Pancreas (tissue), 10 donors: Measurements from ENCODE around the gene PLD4. TPM values are rescaled to one million over a fixed set of nuclear protein-coding genes. Genes with fewer than 3 reads are reported as not detected.

Source experiments
- ATAC-seq, 4 donors: fragments of 200-7000 bp; cut with Tn5 transposase; one replicate each; pipeline versions ENCODE4 v1.8.0 to v1.9.1; 2020; ENCODE audit warnings: mild to moderate bottlenecking in 4 of 4, moderate library complexity in 4 of 4
- DNase-seq, 6 donors: peaks; one replicate each; pipeline ENCODE4 v3.0.0-alpha.2; 2020
- FAIRE-seq: peaks from 2 replicates; lab custom pipeline; 2012; peaks lifted over from hg19 to GRCh38; lab: Jason Lieb, UNC
- H3K27ac ChIP-seq, 4 donors: fragments of 200-600 bp; sonication (generic); 1 replicate in 3 of 4; 2 replicates in 1 of 4; pipeline versions ENCODE4 v1.5.0 to v1.8.0; 2020
- H3K27me3 ChIP-seq, 4 donors: fragments of 200-600 bp; one replicate each; pipeline ENCODE4 v1.8.0; 2021
- H3K36me3 ChIP-seq, 3 donors: fragments of 200-600 bp; sonication (generic) in 1 of 3; one replicate each; pipeline versions ENCODE4 v1.5.0 to v1.8.0; 2020 to 2021
- H3K4me1 ChIP-seq, 3 donors: fragments of 200-600 bp; one replicate each; pipeline ENCODE4 v1.8.0; 2021
- H3K4me3 ChIP-seq, 4 donors: fragments of 200-600 bp; sonication (generic) in 2 of 4; one replicate each; pipeline versions ENCODE4 v1.5.0 to v1.8.0; 2020 to 2021
- H3K9me3 ChIP-seq, 4 donors: fragments of 200-600 bp; one replicate each; pipeline ENCODE4 v1.8.0; 2021
- WGBS, 2 donors: extraction: QIAGEN DNeasy Blood & Tissue Kit; methylation state at CpG; one replicate each; pipeline ENCODE4 v1.1.7; 2013; 5-methylcytosine and 5-hydroxymethylcytosine counted together
- intact Hi-C, 3 donors: fragments of 100-400 bp; cut with DNase I; formaldehyde crosslinking; loops; one replicate each; pipeline versions ENCODE4 v1.11.1 to v1.14.2; 2022
- polyA plus RNA-seq, 2 donors: library from polyadenylated mRNA; stranded (reverse); fragments of 200-250 nt; gene quantifications; one replicate each; pipeline ENCODE4 v1.2.3, GENCODE V29; 2013
- total RNA-seq, 6 donors: library from RNA; stranded (reverse); fragmentation: NEBNext Ultra II Directional in 4 of 6; extraction: Animal tissue kit (Norgen Biotek cat#: 25700) in 4 of 6; gene quantifications; one replicate each; pipeline versions ENCODE4 v1.2.1 to v1.2.4, GENCODE V29; 2021 to 2023
- TF ChIP-seq, protein P1 (sequence below), 4 donors: fragments of 200-600 bp; sonication (generic) in 3 of 4; IDR thresholded peaks; one replicate each; pipeline versions ENCODE4 v1.5.0 to v1.8.0; 2021; ENCODE audit warnings: antibody characterized with exemption in 4 of 4
- donor health status: healthy with polysubstance abuse.
- donor health status: DM: no; HTN: no; CAD: no; lungs with moderate emphysema.
- donor health status: DM: no; HTN: no; CAD: no.
- donor health status: control.
- donor health status: control.
- donor health status: Bipolar disorder and iron deficiency.
- donor health status: DM: yes; HTN: yes; CAD: no.
- donor health status: DM: no; HTN: no; CAD: no.
- donor health status: DM: no; HTN: no; CAD: no.
- donor health status: DM: yes; HTN: yes; CAD: no.

Gene PLD4
- total and polyA plus RNA-seq, 8 donors: 0.19 to 12.5 (median 0.52) TPM

- no peak for FAIRE-seq
- H3K4me3 ChIP-seq: no peak overlapping the region
- DNase-seq: peak in 2 of 6 donors; percentile 55 to 57
- no peak overlapping the region for H3K27ac ChIP-seq
- 77% methylated on average over 21 of the region's 21 CpGs for WGBS, 2 donors
- H3K4me1 ChIP-seq: no peaks in the 10 kb centered on the region
- TF ChIP-seq, protein P1, sequence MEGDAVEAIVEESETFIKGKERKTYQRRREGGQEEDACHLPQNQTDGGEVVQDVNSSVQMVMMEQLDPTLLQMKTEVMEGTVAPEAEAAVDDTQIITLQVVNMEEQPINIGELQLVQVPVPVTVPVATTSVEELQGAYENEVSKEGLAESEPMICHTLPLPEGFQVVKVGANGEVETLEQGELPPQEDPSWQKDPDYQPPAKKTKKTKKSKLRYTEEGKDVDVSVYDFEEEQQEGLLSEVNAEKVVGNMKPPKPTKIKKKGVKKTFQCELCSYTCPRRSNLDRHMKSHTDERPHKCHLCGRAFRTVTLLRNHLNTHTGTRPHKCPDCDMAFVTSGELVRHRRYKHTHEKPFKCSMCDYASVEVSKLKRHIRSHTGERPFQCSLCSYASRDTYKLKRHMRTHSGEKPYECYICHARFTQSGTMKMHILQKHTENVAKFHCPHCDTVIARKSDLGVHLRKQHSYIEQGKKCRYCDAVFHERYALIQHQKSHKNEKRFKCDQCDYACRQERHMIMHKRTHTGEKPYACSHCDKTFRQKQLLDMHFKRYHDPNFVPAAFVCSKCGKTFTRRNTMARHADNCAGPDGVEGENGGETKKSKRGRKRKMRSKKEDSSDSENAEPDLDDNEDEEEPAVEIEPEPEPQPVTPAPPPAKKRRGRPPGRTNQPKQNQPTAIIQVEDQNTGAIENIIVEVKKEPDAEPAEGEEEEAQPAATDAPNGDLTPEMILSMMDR (IDR thresholded peaks at IDR 0.05): no peak
- no peaks in the 10 kb centered on the region for H3K36me3 ChIP-seq
- ATAC-seq: peak in 2 of 4 donors; percentile 17 to 21
- intact Hi-C loops: no loop called here
- H3K27me3 ChIP-seq: no peaks in the 10 kb centered on the region
- no peaks in the 10 kb centered on the region for H3K9me3 ChIP-seq
These were observed 2.1 kb downstream of the PLD4 start for GRCh38 chr14:104926619-104927431.

DNA sequence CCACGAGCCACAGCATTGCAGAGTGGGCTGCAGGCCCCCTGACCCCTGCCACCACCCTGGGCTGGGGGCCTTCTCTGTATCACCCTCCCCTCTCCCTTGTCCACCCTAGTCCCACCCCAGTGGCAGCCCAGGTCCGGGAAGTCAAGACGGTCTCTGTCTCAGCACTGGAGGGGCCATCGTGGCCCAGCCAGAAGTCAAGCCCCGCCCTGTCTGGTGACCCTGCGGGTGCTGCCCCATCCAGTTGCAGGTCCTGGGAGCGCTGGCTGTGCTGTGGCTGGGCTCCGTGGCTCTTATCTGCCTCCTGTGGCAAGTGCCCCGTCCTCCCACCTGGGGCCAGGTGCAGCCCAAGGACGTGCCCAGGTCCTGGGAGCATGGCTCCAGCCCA is 2.7 kb downstream of the PLD4 start:
- Histone ChIP-seq H3K4me1 (no peaks in the 10 kb centered on the region), H3K4me3 (no peak overlapping the region), H3K9me3 (no peaks in the 10 kb centered on the region), H3K36me3 (no peaks in the 10 kb centered on the region), H3K27ac (no peak overlapping the region), H3K27me3 (no peaks in the 10 kb centered on the region)
- 36 to 42% methylated on average over 10 of the region's 10 CpGs for WGBS, 2 donors
- ATAC-seq (peak in 3 of 4 donors; percentile 24 to 71 (median 40)), FAIRE-seq (no peak), DNase-seq (peak in 2 of 6 donors; percentile 58 to 78)
- TF ChIP-seq, protein P1 (IDR thresholded peaks at IDR 0.05): no peak
- intact Hi-C loops: no loop called here

DNA sequence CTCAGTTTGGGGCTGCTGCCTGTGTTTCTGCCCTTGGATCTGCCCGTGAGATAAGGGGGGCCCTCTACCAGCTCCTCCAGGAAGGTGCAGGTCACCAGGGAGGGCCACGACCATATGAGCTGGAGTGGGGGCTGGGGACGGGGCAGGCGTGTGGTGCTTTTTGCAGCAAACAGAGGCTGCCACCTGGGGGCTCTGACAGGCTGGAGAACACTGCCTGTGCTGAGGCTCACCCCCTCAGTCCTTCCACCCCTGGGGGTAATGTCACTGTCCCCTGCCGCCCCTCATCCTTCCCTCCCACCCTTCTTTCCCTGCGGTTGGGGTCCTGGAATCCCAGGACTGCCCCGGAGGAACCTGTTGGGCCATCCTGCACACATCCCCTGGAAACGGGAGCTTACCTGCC is 3.2 kb downstream of the PLD4 start:
- DNase-seq (peak in 1 of 6 donors; percentile 48), ATAC-seq (no peak), FAIRE-seq (no peak)
- Histone ChIP-seq H3K4me1 (no peaks in the 10 kb centered on the region), H3K27me3 (no peaks in the 10 kb centered on the region), H3K27ac (no peak overlapping the region), H3K9me3 (no peaks in the 10 kb centered on the region), H3K36me3 (no peaks in the 10 kb centered on the region), H3K4me3 (no peak overlapping the region)
- TF ChIP-seq, protein P1 (IDR thresholded peaks at IDR 0.05): no peak
- intact Hi-C loops: no loop called here
- 53 to 55% methylated on average over 8 of the region's 8 CpGs for WGBS, 2 donors

DNA sequence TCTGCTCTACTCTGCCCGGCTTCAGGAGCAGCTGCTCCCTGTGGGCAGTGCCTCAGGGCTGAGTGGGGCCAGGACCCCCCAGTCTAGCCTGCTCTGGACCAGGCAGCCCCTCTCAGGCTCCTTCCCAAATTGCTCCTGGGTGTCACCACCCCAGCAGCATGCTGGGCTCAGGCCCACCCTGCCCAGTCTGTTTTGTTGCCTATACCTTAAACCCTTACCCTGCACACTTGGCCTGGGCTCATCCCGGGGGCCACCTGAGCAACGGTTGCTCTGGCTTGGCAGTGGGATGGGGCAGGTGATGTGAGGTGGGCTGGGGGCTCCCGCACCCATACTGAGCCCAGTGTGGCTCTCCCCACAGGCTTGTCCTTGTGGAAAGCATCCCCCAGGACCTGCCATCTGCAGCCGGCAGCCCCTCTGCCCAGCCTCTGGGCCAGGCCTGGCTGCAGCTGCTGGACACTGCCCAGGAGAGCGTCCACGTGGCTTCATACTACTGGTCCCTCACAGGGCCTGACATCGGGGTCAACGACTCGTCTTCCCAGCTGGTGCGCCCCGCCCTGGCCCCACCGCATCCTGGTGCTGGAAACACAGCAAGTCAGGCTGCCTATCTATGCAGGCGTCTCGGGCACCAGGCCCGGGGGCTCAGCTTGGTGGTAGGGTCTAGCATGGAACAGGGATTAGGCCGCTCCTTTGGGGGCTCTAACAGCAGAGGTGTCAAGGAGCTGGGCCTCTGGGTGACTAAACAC is 3.9 kb downstream of the PLD4 start:
- Histone ChIP-seq H3K4me3 (no peak overlapping the region), H3K27me3 (no peaks in the 10 kb centered on the region), H3K4me1 (no peaks in the 10 kb centered on the region), H3K27ac (no peak overlapping the region), H3K9me3 (no peaks in the 10 kb centered on the region), H3K36me3 (no peaks in the 10 kb centered on the region)
- DNase-seq: peak in 2 of 6 donors; percentile 53 to 72
- FAIRE-seq: no peak
- 86 to 87% methylated on average over 17 of the region's 17 CpGs for WGBS, 2 donors
- TF ChIP-seq, protein P1 (IDR thresholded peaks at IDR 0.05): no peak
- intact Hi-C loops: no loop called here
- ATAC-seq: no peak
